Inflammatory macrophage treated with lipopolysaccharide for 4 hours (primary cell): ENCODE results near the gene PI4K2A.

Experiments
- DNase-seq: peaks from one replicate; pipeline ENCODE4 v3.0.0-alpha.2; 2020

Gene PI4K2A

DNA sequence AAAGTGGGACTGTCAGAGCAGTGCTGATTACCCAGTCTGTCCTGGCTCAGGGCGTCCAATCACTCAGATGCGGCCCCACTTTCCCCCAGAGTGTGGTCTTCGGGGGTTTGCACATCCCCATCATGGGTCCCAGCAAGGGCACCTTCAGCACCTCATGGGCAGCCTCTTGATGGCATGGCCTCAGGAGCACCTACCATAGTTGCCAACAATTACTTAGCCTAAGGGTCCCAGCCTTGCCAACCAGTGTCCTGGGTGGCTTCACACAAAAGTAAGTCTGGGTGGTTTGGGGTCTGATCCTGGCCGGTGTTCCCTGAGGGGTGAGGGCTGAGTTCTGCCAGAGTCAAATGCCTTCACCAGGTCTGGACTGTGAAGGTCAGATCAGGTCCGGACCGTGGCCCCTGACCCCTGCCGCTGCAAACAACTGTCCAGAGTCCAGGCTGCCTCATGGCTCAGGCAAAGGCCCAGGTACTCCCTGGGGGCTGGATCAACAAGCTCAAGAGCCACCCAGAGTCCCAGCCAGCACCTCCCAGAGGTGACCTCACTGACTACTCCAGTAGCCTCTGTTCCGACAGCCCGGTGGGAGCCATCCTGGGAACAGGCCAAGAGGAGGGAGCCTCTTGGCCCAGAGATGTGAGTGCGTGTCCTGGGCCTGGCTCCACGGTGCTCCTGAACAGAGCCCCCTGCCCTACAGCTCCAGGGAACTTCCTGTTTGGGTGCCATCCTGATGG is 66.8 kb downstream of the PI4K2A start:
- DNase-seq = no peak

- DNase-seq = no peak
Measured at GRCh38 chr10:97708167-97708566, 67.7 kb downstream of the PI4K2A start.

GRCh38 chr10:97708976-97709946 is 68.8 kb downstream of the PI4K2A start:
- peak; percentile 66 for DNase-seq

DNA sequence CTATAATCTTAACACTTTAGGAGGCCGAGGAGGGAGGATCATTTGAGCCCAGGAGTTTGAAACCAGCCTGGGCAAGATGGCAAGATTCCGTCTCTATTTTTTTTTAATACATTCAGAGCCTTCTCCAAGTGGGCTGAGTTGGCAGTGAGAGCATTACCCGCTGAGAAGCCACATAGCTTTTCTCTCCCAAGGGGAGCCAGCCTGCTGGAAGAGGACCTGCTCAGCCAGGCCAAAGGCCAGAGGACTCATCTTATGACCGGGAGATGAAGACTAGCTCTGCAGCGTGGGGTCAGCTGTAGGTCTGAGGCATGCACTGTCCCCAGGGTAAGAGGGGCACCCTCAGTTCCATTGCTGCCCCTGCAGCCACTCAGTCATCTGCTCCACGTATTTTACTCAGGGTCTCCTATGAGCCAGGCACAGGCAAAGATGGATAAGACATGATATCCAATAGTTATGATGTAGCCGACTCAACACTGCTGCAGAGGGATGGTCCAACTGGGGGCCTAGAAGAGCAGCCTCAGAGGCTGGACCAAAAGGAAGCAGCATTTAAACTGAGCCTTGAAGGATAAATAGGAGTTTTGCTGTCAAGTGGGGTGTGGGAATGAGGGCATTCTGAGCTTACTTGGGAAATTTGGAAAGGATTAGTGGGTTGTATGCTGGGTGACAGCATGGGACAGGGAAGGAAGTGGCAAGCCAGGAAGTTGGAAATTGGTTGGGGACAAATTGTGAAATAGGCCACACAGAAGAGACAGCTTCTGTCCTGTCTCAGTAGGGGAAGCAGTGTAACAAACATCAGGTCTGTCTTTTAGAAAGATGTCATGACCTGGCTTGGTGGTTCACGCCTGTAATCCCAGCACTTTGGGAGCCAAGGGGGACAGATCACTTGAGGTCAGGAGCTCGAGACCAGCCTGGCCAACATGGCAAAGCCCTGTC is 71.4 kb downstream of the PI4K2A start:
- DNase-seq = peak; percentile 40

- DNase-seq = no peak
Measured at GRCh38 chr10:97713339-97713825, 72.9 kb downstream of the PI4K2A start, which contains the start of gene MARVELD1. Gene MARVELD1 (plus strand): TSS chr10:97713730. CDS start chr10:97713877, 147 bp downstream.

- peak; percentile 79 for DNase-seq
Measured at GRCh38 chr10:97713826-97714400, 73.4 kb downstream of the PI4K2A start.

DNA sequence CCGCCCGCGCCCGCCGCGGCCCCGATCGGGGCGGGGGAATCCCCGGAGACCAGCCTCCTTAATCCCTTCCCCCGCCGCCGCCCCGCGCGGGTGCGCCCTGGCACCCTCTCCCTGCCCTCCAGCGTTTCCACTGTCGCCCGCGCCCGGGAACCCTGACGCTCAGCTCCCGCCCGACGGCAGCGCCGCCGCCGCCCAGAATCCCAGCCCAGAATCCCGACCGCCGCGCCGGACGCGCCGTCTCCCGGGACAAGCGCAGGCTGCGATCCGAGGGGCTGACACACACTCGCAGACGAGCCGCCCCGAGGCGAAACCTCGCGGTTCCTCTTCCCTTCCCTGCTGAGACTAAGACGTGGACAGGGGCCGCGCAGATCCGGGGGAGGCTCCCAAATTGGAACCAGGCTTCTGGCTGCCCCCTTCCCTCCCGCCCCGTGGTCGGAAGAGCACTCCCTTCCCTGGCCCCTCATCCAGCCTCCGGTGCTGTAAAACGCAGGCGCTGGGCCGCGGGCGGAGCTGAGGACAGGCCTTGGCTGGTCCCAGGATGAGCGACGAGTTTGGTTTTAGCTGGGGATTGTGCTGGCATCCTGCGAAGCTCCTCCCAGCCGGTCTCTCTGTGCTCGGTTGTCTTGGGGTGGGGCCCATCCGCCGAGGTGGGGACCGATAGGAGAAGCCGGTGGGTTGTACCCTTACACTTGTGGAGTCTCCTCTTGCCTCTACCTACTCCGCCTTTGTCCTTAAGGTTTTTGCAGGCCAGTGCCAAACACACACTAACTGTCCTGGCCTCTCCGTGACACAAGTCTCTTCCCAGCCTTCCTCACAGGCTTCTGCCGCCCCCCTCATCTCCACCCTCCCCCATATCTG is 74.2 kb downstream of the PI4K2A start:
- DNase-seq = peak; percentile 76

DNA sequence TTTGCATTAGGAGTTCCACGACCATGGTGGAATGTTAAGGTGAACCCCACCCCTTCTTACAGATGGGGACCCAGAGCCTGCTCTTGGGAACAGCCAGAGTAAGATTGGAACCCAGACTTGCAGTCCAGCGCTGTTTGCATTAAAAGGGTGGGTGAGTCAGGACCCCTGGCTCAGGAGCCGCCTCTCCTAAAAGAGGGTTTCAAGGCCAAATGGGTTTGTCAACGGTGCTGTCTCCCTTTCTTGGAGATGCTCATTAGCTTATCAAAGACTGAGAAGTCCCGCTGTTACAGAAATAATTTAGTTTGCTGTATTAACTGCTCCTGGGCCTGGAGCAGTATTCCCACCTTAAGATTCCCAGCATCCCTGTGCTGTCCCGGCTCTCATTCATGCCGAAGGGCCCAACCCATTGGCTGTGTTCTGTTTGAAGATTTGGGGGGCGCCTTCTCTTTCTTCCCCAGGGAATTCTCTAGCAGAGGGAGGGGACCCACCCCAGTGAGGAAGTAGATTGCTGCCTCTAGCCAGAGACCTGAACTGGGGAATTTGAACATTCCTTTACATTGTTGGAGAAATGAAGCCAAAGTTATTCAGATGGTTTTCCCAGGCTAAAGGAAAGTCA is 74.9 kb downstream of the PI4K2A start:
- DNase-seq = no peak

GRCh38 chr10:97717627-97718026 is 77.2 kb downstream of the PI4K2A start:
- no peak for DNase-seq

DNA sequence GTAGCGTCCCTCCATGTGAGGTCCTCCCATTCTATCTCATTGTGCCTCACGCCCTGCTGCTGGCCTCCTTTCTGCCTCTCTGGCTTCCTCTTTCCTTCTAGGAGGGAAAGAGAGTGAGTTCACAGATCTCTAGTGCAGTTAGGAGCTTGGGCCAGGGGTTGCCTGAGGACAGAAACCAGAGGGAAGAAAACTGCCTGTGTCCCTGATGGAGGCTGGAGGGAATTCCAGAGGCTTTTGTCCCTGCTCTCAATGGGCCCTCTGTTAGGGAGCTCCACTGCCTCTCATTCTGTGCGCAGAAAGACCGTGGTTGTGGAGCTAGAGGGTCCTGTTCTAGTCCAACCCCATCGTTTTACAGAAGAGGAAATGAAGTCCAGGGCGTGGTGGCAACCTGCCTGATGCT is 77.7 kb downstream of the PI4K2A start:
- peak; percentile 55 for DNase-seq

GRCh38 chr10:97718659-97719142 is 78.2 kb downstream of the PI4K2A start:
- no peak for DNase-seq

GRCh38 chr10:97719602-97720001 is 79.1 kb downstream of the PI4K2A start:
- DNase-seq = no peak

- no peak for DNase-seq
Measured at GRCh38 chr10:97721871-97722780, 81.7 kb downstream of the PI4K2A start.

- DNase-seq = peak; percentile 50
Measured at GRCh38 chr10:97723001-97723400, 82.5 kb downstream of the PI4K2A start.

DNA sequence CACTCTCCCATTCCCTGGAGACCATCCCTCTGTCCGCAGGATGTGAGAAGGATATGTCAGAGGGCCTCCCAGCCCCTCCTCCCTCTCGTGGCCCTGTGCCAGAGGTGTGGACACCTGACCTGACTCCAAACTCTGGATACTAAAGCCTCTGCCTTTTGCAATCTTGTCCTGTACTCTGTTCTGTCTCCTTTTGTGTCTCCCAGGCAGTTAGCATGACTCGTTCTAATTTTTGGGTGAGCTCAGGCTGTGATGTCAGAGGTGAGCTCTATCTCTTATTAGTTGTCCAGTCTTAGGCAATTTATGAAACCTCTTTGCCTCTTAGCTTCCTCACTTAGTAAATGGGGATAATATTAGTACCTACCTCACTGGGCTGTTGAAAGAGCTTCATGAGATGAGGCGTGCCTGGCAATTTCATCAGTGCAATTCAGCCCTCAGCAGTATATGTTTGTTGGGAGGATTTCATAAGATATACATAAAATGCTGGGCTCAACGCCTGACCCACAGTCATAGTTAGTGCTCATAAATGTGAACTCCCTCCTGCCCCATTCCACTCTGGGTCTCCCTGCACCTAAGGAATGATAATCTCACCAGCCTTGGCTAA is 84.0 kb downstream of the PI4K2A start:
- peak; percentile 99 for DNase-seq
